PC-3 (cell line): ENCODE measurements around the gene DNASE1.

Experiments used
- CTCF ChIP-seq: fragments of 300-600 bp; sonication (generic); conservative IDR thresholded peaks from 2 replicates; pipeline ENCODE4 v1.5.1; 2017; ENCODE audit warnings: antibody characterized with exemption, low read depth, mild to moderate bottlenecking, low read length
- EZH2 ChIP-seq: fragments of 300-600 bp; sonication (generic); IDR thresholded peaks from one replicate; pipeline ENCODE4 v1.6.1; 2017; ENCODE audit warnings: antibody characterized with exemption, mild to moderate bottlenecking, low read length; ENCODE audit not compliant: unreplicated experiment
- EZH2phosphoT487 ChIP-seq: fragments of 300-600 bp; sonication (generic); IDR thresholded peaks from 2 replicates; pipeline ENCODE4 v1.6.1; 2018; ENCODE audit warnings: mild to moderate bottlenecking, antibody characterized with exemption, low read length, borderline replicate concordance

GRCh38 chr16:3641801-3642396 lies 12.6 kb upstream of the DNASE1 start:
- TF ChIP-seq CTCF (no peak), EZH2 (no peak), EZH2phosphoT487 (no peak)
